Left lobe of liver (tissue), 2 donors: ENCODE results near the gene PDE6D. TPM values are rescaled to one million over a fixed set of nuclear protein-coding genes. Genes with fewer than 3 reads are reported as not detected.

Experiments
- ATAC-seq: fragments of 200-7000 bp; cut with Tn5 transposase; one replicate; pipeline ENCODE4 v1.9.1; 2020; ENCODE audit warnings: mild to moderate bottlenecking, moderate library complexity
- DNase-seq: peaks from one replicate; pipeline ENCODE4 v3.0.0-alpha.2; 2020; ENCODE audit warnings: low spot score
- total RNA-seq: library from RNA; stranded (reverse); gene quantifications from one replicate; pipeline ENCODE4 v1.2.1, GENCODE V29; 2021
- donor health status: DM: no; HTN: no; CAD: no; lungs with moderate emphysema.
- donor health status: DM: no; HTN: yes; CAD: no.

The PDE6D gene
- total RNA-seq = 7.5 TPM

- ATAC-seq (peak; percentile 92), DNase-seq (peak; percentile 99)
Observed at GRCh38 chr2:231780909-231781797, at the start of gene PDE6D. TSS of gene PDE6D (minus strand) at chr2:231781282. CDS start at chr2:231781114, 168 bp downstream.

DNA sequence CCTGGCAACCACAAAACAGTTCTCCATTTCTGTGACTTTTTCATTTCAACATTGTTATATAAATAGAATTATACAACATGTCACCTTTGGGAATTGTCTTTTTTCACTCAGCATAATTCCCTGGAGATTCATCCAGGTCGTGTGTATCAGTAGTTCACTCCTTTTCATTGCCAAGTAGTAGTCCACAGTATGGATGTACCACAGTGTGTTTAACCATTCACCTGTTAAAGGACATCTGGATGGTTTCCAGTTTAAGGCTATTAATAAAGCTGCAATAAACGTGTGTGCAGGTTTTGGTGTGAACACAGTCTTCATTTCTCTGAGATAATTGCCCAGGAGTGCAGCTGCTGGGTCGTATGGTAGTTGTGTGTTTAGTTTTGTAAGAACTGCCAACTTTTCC is 40.8 kb upstream of the PDE6D start:
- DNase-seq (no peak), ATAC-seq (no peak)

GRCh38 chr2:231820786-231821303 is 39.8 kb upstream of the PDE6D start:
- no peak for ATAC-seq

DNA sequence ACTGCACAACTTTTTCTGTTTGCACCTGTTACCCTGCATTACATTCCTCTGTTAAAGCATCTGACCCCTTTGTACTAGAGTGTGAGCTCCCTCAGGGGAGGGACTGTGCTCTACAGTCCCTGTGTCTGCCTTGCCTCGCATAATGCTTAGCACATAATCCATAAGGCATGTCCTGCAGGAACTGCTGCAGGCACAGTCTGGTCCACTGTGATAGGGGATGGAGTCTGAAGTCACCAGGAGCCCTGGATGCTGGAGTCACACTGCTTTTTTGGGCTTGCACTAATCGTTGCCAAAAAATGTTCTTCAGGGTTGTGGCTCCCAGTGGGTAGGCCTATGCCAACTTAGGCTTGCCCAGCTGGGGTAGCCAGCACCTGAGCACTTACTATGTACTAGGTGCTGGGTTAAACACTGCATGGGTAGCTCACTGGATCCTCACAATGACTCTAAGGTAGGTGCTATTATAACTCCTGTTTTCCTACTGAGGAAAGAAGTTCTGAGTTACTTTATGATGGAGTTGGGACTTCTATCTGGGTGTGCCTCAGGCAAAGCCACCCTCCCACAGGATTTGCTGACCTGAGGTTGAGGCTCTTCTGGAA is 38.5 kb upstream of the PDE6D start:
- ATAC-seq (no peak), DNase-seq (no peak)

More at GRCh38 chr2:231820786-231821303, 39.8 kb upstream of the PDE6D start:
- no peak for DNase-seq

DNA sequence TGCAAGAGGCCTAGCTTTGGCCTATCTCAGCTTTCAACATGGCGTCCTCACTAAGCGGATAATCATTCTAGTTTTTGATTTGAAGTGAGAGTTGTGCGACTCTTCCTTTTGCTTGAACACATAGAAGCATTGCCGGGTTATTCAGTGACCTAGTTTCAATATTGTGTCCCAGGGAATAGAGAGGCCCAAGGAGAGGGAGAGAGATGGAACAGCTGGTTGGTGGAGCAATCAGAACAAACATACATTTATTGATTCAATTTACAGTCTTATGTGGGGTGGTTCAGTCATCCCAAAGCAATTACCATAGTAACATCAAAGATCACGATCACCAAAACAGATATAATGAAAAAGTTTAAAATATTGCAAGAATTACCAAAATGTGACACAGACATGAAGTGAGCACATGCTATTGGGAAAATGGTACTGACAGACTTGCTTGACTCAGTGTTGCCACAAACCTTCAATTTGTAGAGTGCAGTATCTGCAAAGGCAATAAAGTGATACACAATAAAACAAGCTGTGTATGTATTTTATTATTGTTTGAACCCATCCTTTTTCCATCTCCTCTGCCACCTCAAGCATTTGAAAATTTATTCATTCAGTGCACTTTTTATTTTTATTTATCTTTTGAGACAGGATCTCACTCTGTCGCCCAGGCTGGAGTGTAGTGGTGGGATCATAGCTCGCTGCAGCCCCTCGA is 35.4 kb upstream of the PDE6D start:
- ATAC-seq (no peak), DNase-seq (no peak)

DNA sequence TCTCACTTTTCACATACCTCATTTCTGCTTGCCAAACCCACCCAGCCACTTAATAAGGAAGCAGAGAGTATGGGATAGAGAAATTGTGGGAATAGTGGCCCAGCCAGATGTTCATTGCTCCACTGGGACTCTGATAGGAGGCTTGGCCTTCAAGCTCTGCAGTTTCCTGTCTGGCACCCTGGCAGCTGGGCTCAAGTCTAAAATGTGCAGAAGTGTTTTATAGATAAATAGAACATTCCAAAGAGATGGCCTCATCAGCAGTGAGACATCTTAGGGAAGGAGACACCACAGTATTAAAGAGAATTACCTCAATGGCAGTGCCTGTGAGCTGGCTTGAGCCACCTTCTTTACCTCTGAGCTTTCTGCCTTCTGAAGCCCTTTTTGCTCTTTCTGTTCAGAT is 29.8 kb upstream of the PDE6D start:
- ATAC-seq = no peak
- no peak for DNase-seq

DNA sequence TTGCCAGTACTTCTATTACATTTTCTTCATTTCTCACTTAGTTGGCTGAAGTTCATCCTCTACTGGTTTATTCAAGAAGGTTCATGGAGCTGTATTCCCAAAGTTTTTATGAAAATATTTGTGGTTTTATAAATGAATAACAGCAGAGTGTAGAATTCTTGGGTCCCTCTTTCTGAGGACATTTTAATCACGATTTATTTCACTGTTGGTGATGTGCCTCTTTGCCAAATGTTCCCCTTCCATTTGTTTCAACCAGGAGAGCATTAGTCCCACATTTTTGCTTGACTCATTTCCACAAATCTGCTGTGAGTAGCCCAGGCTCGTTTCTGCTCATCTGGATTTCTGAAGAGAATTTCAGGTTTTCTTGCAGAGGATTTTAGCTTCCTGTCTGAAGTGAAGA is 25.9 kb upstream of the PDE6D start:
- DNase-seq = no peak

GRCh38 chr2:231803501-231804138 is 22.5 kb upstream of the PDE6D start:
- ATAC-seq (no peak), DNase-seq (no peak)

More for the DNA sequence above, 25.9 kb upstream of the PDE6D start:
- ATAC-seq = no peak

DNA sequence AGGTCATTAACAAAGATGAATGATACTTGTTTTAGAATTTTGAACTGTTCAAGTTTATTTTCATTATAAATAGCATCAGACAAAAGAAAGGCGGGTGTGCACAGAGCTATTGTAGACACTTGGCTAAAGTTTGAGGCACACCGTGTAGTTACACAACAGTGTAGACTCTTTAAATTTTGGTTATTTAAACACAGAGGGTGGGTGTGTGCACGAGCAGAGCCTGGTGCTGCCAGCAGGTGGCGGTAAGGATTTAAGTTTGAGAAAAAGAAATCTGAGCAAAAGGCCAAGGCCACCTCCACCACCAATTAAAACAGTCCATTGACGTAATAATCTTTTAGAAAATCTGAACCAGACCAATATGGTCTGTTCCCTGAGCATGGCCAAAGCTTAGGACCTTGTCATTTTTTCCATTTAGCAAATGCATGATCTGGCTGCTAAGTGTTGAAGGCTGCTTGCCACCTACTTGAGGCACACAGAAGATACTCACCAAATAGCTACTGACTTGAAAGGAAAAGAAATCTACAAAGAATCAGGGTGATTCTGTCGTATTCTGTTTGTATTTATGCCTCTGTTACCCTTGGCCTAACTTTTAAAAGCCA is 19.5 kb upstream of the PDE6D start:
- peak; percentile 83 for ATAC-seq

GRCh38 chr2:231795525-231796327 is 14.6 kb upstream of the PDE6D start:
- peak; percentile 76 for DNase-seq

More for the DNA sequence above, 19.5 kb upstream of the PDE6D start:
- DNase-seq = peak; percentile 59

GRCh38 chr2:231794383-231794782 is 13.3 kb upstream of the PDE6D start:
- DNase-seq (no peak), ATAC-seq (no peak)

More at GRCh38 chr2:231795525-231796327, 14.6 kb upstream of the PDE6D start:
- peak; percentile 78 for ATAC-seq

GRCh38 chr2:231791107-231791506 is 10.0 kb upstream of the PDE6D start:
- DNase-seq (no peak), ATAC-seq (peak; percentile 66)

- ATAC-seq (no peak), DNase-seq (no peak)
Observed at GRCh38 chr2:231786917-231787292, 5.8 kb upstream of the PDE6D start.

GRCh38 chr2:231786177-231786916 is 5.3 kb upstream of the PDE6D start, which contains the start of gene COPS7B:
TSS of gene COPS7B (plus strand) at chr2:231786445. CDS start at chr2:231788571, 2,126 bp downstream.
- DNase-seq (peak; percentile 79), ATAC-seq (peak; percentile 75)

DNA sequence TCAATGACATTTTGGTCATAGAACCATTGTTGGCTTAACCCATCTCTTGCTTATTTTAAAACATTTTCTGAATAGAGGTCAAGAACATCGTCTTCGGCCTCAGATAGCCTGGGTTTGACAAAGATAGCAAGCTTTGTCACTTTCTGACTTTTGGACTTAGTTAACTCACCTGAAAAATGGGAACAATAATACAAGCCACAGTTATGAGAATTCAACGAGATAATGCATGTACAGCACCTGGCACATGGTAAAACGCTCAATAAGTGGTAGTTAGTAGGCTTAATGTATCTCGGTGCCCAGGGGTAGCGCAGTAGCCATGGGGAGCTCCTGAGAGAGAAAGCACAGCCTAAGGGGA is 4.7 kb upstream of the PDE6D start:
- ATAC-seq (no peak), DNase-seq (no peak)

DNA sequence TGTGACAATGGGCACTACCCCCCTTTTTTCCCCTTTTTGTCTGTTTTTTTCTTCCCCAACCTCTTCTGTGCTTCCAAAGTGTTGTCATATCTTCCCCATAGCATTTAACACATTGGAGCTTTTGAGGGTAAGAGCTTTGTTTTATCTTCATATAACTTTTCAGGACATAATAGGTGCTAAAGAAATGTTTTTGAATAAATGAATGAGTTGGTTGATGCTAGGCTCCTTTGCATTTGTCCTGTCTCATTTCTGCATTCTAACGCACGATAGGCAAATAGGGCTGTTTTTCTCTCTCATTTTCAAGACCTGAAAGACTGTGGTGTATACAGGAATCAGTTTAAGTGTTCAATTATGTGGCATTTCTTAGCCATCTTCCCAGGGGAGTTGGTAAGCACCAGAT is 4.3 kb upstream of the PDE6D start:
- DNase-seq = no peak
- no peak for ATAC-seq

GRCh38 chr2:231781798-231782726 is 980 bp upstream of the PDE6D start:
- peak; percentile 11 for ATAC-seq
- DNase-seq = no peak
